ENCODE data around the gene TCP10L.

DNA sequence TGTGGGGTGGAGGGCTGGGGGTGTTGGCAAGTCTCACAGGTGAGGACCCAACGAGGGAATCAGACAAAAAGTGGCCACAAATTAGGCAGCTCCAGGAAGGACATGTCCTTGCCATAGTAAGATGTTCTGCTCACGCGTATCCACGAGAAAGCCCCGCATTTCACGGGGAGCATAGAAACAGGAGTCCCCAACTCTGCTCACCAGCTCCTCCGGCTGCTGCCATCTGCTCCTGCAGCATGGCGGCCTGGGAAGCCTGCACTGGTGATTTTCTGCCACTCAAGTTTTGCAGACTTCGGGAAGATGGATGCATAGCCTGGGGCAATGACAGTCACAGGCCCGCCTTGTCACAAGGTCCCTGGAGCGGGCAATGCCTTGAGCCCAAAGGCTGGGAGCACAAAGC lies 9.3 kb downstream of the TCP10L start:
- TF ChIP-seq, protein P1, sequence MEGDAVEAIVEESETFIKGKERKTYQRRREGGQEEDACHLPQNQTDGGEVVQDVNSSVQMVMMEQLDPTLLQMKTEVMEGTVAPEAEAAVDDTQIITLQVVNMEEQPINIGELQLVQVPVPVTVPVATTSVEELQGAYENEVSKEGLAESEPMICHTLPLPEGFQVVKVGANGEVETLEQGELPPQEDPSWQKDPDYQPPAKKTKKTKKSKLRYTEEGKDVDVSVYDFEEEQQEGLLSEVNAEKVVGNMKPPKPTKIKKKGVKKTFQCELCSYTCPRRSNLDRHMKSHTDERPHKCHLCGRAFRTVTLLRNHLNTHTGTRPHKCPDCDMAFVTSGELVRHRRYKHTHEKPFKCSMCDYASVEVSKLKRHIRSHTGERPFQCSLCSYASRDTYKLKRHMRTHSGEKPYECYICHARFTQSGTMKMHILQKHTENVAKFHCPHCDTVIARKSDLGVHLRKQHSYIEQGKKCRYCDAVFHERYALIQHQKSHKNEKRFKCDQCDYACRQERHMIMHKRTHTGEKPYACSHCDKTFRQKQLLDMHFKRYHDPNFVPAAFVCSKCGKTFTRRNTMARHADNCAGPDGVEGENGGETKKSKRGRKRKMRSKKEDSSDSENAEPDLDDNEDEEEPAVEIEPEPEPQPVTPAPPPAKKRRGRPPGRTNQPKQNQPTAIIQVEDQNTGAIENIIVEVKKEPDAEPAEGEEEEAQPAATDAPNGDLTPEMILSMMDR (IDR thresholded peaks at IDR 0.05): no peak
- TF ChIP-seq POLR2A (IDR thresholded peaks at IDR 0.05): no peak

Data from esophagus squamous epithelium (tissue), 4 donors.